ENCODE data around the gene TMEM163.
A peak's percentile ranks its signal among the peaks of the same experiment; 100 is the strongest.
"Not testable (repeated sequence)": the region's sequence is repeated elsewhere in the genome, so short reads cannot be mapped to it uniquely, and the experiment has no call there.

TMEM163 gene

GRCh38 chr2:134537702-134538101 is 181.1 kb downstream of the TMEM163 start:
- no peak for DNase-seq

GRCh38 chr2:134537121-134537520 is 181.7 kb downstream of the TMEM163 start:
- no peak for DNase-seq

GRCh38 chr2:134536296-134536695 is 182.5 kb downstream of the TMEM163 start:
- no peak for DNase-seq

GRCh38 chr2:134532537-134532936 is 186.3 kb downstream of the TMEM163 start:
- no peak for DNase-seq

- no peak for DNase-seq
Measured at GRCh38 chr2:134527381-134527780, 191.4 kb downstream of the TMEM163 start.

GRCh38 chr2:134522496-134523455 is 196.0 kb downstream of the TMEM163 start:
- no peak for DNase-seq

GRCh38 chr2:134518101-134518500 is 200.7 kb downstream of the TMEM163 start:
- DNase-seq = no peak

- no peak for DNase-seq
Measured at GRCh38 chr2:134515137-134515536, 203.7 kb downstream of the TMEM163 start.

GRCh38 chr2:134513465-134513804 is 205.4 kb downstream of the TMEM163 start:
- no peak for DNase-seq

GRCh38 chr2:134512734-134513464 is 205.9 kb downstream of the TMEM163 start:
- no peak for DNase-seq

- no peak for DNase-seq
Measured at GRCh38 chr2:134508391-134508790, 210.4 kb downstream of the TMEM163 start.

- no peak for DNase-seq
Measured at GRCh38 chr2:134507697-134508096, 211.1 kb downstream of the TMEM163 start.

GRCh38 chr2:134507159-134507558 is 211.6 kb downstream of the TMEM163 start:
- DNase-seq = not testable (repeated sequence)

GRCh38 chr2:134505446-134505845 is 213.4 kb downstream of the TMEM163 start:
- no peak for DNase-seq

- no peak for DNase-seq
Measured at GRCh38 chr2:134504586-134505336, 214.0 kb downstream of the TMEM163 start.

- no peak for DNase-seq
Measured at GRCh38 chr2:134502104-134502503, 216.7 kb downstream of the TMEM163 start.

- no peak for DNase-seq
Measured at GRCh38 chr2:134501476-134502091, 217.2 kb downstream of the TMEM163 start.

GRCh38 chr2:134500211-134500935 is 218.4 kb downstream of the TMEM163 start:
- DNase-seq = no peak

GRCh38 chr2:134499307-134499926 is 219.4 kb downstream of the TMEM163 start:
- peak in 1 of 56 donors; percentile 0 for DNase-seq

GRCh38 chr2:134498654-134499053 is 220.1 kb downstream of the TMEM163 start:
- DNase-seq = no peak

All from nucleus accumbens (tissue), 56 donors.